ENCODE measurements around the gene KCNMB2. TPM values are rescaled to one million over a fixed set of nuclear protein-coding genes. Genes with fewer than 3 reads are reported as not detected.
"Not testable (repeated sequence)": the region's sequence is repeated elsewhere in the genome, so short reads cannot be mapped to it uniquely, and the experiment has no call there.

Gene KCNMB2
- total RNA-seq, 2 experiments from 2014 or later = not detected

DNA sequence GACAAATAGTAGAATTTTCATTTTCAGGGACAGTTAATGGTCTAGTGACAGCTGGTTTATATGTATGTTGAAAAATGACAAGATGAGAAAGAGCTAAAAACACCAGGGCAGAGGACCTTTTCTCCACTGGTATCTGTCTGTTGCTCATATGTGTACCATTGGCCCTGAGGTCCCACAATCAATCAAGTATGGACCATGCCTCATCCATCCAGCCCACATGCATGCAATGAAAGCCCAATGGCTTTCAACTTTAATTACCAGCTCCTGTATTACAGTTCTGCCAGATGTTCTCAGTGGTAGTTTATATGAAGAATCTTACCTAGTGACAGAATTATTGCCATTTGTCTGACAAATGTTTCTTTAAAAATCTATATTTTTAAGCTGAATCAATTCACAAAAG is 301.3 kb downstream of the KCNMB2 start:
- no peaks in the 10 kb centered on the region for H3K9me3 Mint-ChIP-seq
- CTCF ChIA-PET = interaction anchor here (0.7 kb wide), 1 partner anchor 120 kb away, joined by 3 read pairs; no protein-coding TSS in a partner anchor
- intact Hi-C loops (cut with micrococcal nuclease) = no loop called here
- H3K27ac Mint-ChIP-seq = no peak overlapping the region
- DNase-seq = no peak
- no peaks in the 10 kb centered on the region for H3K36me3 Mint-ChIP-seq (ENCODE audit: low read depth)
- H3K27me3 Mint-ChIP-seq (ENCODE audit: low read depth) = peaks cover 14% of the 10 kb centered on the region
- H3K4me1 Mint-ChIP-seq (ENCODE audit: low read depth) = no peaks in the 10 kb centered on the region
- no peak overlapping the region for H3K4me3 Mint-ChIP-seq

DNA sequence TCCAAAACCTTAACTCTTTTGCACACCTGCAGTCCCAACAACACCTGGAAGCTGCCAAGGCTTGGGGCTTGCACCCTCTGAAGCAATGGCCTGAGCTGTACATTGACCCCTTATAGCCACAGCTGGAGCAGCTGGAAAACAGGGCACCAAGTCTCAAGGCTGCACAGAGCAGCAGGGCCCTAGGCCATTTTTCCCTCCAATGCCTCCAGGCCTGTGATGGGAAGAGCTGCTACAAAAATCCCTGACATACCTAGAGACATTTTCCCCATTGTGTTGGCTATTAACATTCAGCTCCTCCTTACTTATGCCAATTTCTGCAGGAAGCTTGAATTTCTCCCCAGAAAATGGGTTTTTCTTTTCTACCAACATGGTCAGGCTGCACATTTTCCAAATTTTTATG is 304.4 kb downstream of the KCNMB2 start:
- CTCF ChIA-PET = interaction anchor here (0.7 to 0.9 kb wide), 2 partner anchors 16 to 366 kb away, joined by 3 to 4 read pairs; no protein-coding TSS in a partner anchor
- no peaks in the 10 kb centered on the region for H3K36me3 Mint-ChIP-seq (ENCODE audit: low read depth)
- intact Hi-C loops (cut with micrococcal nuclease) = no loop called here
- no peak overlapping the region for H3K4me3 Mint-ChIP-seq
- DNase-seq = no peak
- H3K27me3 Mint-ChIP-seq (ENCODE audit: low read depth) = peaks cover 17% of the 10 kb centered on the region
- H3K4me1 Mint-ChIP-seq (ENCODE audit: low read depth) = no peaks in the 10 kb centered on the region
- H3K27ac Mint-ChIP-seq = no peak overlapping the region
- H3K9me3 Mint-ChIP-seq = no peaks in the 10 kb centered on the region

GRCh38 chr3:178841011-178841410 is 304.8 kb downstream of the KCNMB2 start:
- CTCF ChIA-PET = interaction anchor here (0.7 to 0.9 kb wide), 2 partner anchors 17 to 366 kb away, joined by 3 to 4 read pairs; no protein-coding TSS in a partner anchor
- no peaks in the 10 kb centered on the region for H3K9me3 Mint-ChIP-seq
- no peaks in the 10 kb centered on the region for H3K36me3 Mint-ChIP-seq (ENCODE audit: low read depth)
- no peak overlapping the region for H3K27ac Mint-ChIP-seq
- H3K27me3 Mint-ChIP-seq (ENCODE audit: low read depth) = peaks cover 13% of the 10 kb centered on the region
- no peak for DNase-seq
- intact Hi-C loops (cut with micrococcal nuclease) = no loop called here
- H3K4me1 Mint-ChIP-seq (ENCODE audit: low read depth) = no peaks in the 10 kb centered on the region
- no peak overlapping the region for H3K4me3 Mint-ChIP-seq

DNA sequence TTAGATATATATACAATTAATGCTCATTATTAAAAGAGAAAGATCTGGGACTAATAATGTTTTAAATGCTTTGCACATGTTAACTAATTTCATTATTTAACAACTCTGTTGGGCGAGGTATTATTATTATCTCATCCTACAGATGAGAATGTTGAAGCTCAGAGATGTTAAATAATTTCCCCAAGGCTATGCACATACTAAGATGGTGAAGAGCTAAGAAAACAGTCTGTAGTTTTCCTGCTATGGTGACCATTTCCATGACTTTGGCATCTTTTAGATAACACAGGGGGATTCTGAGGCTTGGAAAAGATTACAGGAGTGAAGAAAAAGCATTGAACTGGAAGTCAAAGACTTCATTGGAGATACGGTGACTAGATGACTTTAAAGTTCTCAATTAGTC is 308.7 kb downstream of the KCNMB2 start:
- intact Hi-C loops (cut with micrococcal nuclease) = no loop called here
- H3K4me3 Mint-ChIP-seq = no peak overlapping the region
- no peaks in the 10 kb centered on the region for H3K4me1 Mint-ChIP-seq (ENCODE audit: low read depth)
- H3K36me3 Mint-ChIP-seq (ENCODE audit: low read depth) = no peaks in the 10 kb centered on the region
- CTCF ChIA-PET = no interaction called here
- no peak overlapping the region for H3K27ac Mint-ChIP-seq
- DNase-seq = no peak
- no peaks in the 10 kb centered on the region for H3K9me3 Mint-ChIP-seq
- H3K27me3 Mint-ChIP-seq (ENCODE audit: low read depth) = peaks cover 3% of the 10 kb centered on the region

DNA sequence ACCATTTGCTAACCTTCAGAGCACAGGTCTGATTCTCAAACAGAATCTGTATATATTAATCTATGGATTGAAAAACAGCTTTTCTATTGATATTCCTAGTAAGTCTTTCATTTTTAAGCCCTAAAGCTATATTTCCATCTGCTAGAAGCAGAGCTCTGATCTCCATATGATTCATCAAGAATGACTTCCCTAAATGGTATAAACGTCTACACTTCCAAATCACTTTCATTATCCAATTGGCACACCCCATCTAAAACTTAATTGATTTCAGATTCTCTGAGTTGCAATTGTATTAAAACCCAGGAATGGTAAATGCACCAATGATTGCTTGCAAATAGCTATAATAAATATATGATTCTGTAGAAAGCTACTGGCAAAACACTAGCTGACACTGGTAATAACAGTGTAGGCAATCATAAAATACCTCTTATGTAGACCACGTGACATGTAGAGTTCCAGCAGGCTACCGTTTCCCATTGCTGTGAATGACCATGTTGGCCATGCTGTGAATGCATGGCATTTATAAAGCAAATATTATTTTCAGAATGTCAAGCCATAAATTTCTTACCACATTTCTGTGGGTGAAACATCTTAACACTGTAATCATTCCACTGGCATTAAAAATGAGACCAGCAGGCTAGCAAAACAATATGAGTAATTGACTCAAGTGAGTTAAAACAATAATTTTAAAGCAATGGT is 309.3 kb downstream of the KCNMB2 start:
- intact Hi-C loops (cut with micrococcal nuclease) = no loop called here
- DNase-seq = no peak
- H3K27me3 Mint-ChIP-seq (ENCODE audit: low read depth) = peaks cover 3% of the 10 kb centered on the region
- no peaks in the 10 kb centered on the region for H3K36me3 Mint-ChIP-seq (ENCODE audit: low read depth)
- CTCF ChIA-PET = no interaction called here
- H3K9me3 Mint-ChIP-seq = no peaks in the 10 kb centered on the region
- H3K4me1 Mint-ChIP-seq (ENCODE audit: low read depth) = no peaks in the 10 kb centered on the region
- no peak overlapping the region for H3K4me3 Mint-ChIP-seq
- H3K27ac Mint-ChIP-seq = no peak overlapping the region

DNA sequence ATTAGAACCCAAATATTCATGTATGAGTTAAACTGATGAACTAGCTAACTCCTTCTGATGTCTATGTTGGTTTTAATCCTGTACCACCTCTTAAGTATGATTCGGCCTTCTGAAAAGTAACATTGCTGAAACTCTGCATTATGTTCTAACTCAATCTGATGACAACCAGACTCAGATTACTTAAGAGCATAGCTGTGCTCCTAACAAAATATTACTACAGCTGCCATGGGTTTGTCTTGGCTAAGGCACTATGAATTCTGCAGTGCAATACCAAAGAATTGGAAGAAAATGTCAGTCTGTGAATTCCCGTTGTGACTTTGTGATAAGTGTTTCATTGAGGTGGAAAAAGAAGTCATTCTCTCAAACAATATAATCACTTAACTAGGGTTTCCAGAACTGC is 311.0 kb downstream of the KCNMB2 start:
- Mint-ChIP-seq H3K27ac (no peak overlapping the region), H3K36me3 (ENCODE audit: low read depth) (no peaks in the 10 kb centered on the region), H3K4me3 (no peak overlapping the region), H3K27me3 (ENCODE audit: low read depth) (peaks cover 3% of the 10 kb centered on the region), H3K9me3 (no peaks in the 10 kb centered on the region), H3K4me1 (ENCODE audit: low read depth) (no peaks in the 10 kb centered on the region)
- intact Hi-C loops (cut with micrococcal nuclease) = no loop called here
- CTCF ChIA-PET = no interaction called here
- DNase-seq = no peak

GRCh38 chr3:178849199-178849910 is 313.1 kb downstream of the KCNMB2 start:
- H3K27ac Mint-ChIP-seq = no peak overlapping the region
- no peaks in the 10 kb centered on the region for H3K9me3 Mint-ChIP-seq
- H3K4me3 Mint-ChIP-seq = no peak overlapping the region
- H3K27me3 Mint-ChIP-seq (ENCODE audit: low read depth) = peaks cover 3% of the 10 kb centered on the region
- no peak for DNase-seq
- CTCF ChIA-PET = no interaction called here
- intact Hi-C loops (cut with micrococcal nuclease) = no loop called here
- no peaks in the 10 kb centered on the region for H3K4me1 Mint-ChIP-seq (ENCODE audit: low read depth)
- no peaks in the 10 kb centered on the region for H3K36me3 Mint-ChIP-seq (ENCODE audit: low read depth)

DNA sequence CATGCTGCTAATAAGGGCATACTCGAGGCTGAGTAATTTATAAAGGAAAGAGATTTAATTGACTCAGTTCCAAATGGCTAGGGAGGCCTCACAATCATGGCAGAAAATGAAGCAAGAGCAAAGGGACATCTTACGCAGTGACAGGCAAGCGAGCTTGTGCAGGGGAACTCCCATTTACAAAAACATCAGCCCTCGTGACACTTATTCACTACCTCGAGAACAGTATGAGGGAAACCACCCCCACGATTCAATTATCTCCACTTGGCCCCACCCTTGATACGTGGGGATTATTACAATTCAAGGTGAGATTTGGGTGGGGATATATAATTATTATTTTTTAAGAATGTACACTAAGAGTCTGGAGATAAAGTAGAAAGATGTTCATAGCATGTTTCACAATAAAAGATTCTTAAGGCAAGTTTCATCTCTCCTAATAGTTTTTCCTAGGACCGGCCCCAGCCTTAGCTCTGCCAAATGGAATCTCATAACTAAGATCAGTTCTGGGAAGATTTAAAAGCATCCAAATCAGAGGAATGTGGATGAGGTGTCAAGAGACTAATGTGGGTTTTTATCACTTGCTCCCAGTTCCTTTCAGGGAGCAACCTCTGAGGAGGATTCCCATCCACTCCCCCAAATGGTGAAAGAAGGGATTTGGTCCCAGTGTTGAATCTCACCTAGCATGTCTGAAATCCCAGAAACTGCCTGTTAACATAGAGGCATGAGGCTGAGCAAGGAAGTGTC is 314.4 kb downstream of the KCNMB2 start:
- intact Hi-C loops (cut with micrococcal nuclease) = no loop called here
- Mint-ChIP-seq H3K36me3 (ENCODE audit: low read depth) (no peaks in the 10 kb centered on the region), H3K27me3 (ENCODE audit: low read depth) (no peaks in the 10 kb centered on the region), H3K4me1 (ENCODE audit: low read depth) (no peaks in the 10 kb centered on the region), H3K9me3 (no peaks in the 10 kb centered on the region), H3K4me3 (no peak overlapping the region), H3K27ac (no peak overlapping the region)
- DNase-seq = no peak
- CTCF ChIA-PET = interaction anchor here (0.6 kb wide), 1 partner anchor 710 kb away, joined by 6 read pairs; no protein-coding TSS in a partner anchor

DNA sequence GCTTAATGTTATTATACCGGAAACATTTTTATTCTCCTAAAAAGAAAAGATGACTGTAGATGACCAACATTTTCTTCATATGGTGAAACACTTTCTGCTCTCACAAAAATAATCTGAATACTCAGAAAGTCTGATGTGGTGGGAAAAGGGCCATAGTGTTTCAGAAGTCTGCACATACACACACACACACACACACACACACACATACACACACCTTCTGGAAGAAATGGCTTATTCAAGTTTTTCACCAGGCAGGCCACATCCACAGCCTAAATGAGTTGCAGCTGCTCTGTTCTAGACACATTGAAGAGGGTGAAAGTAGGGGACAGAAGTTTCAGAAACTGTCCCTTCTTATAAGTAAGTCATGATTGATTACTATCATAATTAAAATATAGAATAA is 315.3 kb downstream of the KCNMB2 start:
- Mint-ChIP-seq H3K27ac (no peak overlapping the region), H3K36me3 (ENCODE audit: low read depth) (no peaks in the 10 kb centered on the region), H3K9me3 (no peaks in the 10 kb centered on the region), H3K4me1 (ENCODE audit: low read depth) (no peaks in the 10 kb centered on the region), H3K27me3 (ENCODE audit: low read depth) (no peaks in the 10 kb centered on the region), H3K4me3 (no peak overlapping the region)
- no peak for DNase-seq
- intact Hi-C loops (cut with micrococcal nuclease) = no loop called here
- CTCF ChIA-PET = no interaction called here

DNA sequence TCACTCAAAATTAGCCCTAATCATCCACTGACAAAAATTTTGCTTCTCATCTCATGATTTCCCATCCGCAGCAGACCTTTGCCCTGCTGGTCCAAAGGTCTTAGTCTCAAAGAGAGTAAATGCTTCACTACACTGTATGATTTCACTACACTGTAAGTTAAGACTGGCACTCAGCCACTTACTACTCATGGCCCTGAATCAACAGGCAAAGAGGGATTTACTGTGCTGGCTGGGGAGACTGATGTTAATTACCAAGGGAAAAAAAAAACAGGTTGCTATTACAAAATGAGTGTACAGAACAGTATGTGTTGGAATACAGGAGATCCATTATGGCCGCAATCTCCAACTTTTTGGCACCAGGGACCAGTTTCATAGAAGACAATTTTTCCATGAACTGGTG is 320.6 kb downstream of the KCNMB2 start:
- Mint-ChIP-seq H3K27me3 (ENCODE audit: low read depth) (no peaks in the 10 kb centered on the region), H3K9me3 (no peaks in the 10 kb centered on the region), H3K27ac (no peak overlapping the region), H3K36me3 (ENCODE audit: low read depth) (no peaks in the 10 kb centered on the region), H3K4me3 (no peak overlapping the region), H3K4me1 (ENCODE audit: low read depth) (no peaks in the 10 kb centered on the region)
- CTCF ChIA-PET = no interaction called here
- intact Hi-C loops (cut with micrococcal nuclease) = no loop called here
- no peak for DNase-seq

GRCh38 chr3:178859386-178859785 is 323.1 kb downstream of the KCNMB2 start:
- CTCF ChIA-PET = no interaction called here
- Mint-ChIP-seq H3K9me3 (no peaks in the 10 kb centered on the region), H3K27me3 (ENCODE audit: low read depth) (no peaks in the 10 kb centered on the region), H3K36me3 (ENCODE audit: low read depth) (no peaks in the 10 kb centered on the region), H3K4me3 (no peak overlapping the region), H3K4me1 (ENCODE audit: low read depth) (no peaks in the 10 kb centered on the region), H3K27ac (no peak overlapping the region)
- no peak for DNase-seq
- intact Hi-C loops (cut with micrococcal nuclease) = no loop called here

- H3K4me3 Mint-ChIP-seq; H3K4me1 Mint-ChIP-seq (ENCODE audit: low read depth); H3K27ac Mint-ChIP-seq; DNase-seq; H3K36me3 Mint-ChIP-seq (ENCODE audit: low read depth); CTCF ChIA-PET; H3K9me3 Mint-ChIP-seq; H3K27me3 Mint-ChIP-seq (ENCODE audit: low read depth); intact Hi-C loops (cut with micrococcal nuclease): not testable (repeated sequence)
Measured at GRCh38 chr3:178859900-178860436, 323.7 kb downstream of the KCNMB2 start.

All from activated naive CD4-positive, alpha-beta T cell treated with anti-CD3 and anti-CD28 coated beads for 36 hours (primary cell).